ENCODE data around the gene KRT8.
A peak's percentile ranks its signal among the peaks of the same experiment; 100 is the strongest.
"Not testable (repeated sequence)": the region's sequence is repeated elsewhere in the genome, so short reads cannot be mapped to it uniquely, and the experiment has no call there.

KRT8 gene

GRCh38 chr12:52900166-52900895 is 4.5 kb downstream of the KRT8 start:
- no peaks in the 10 kb centered on the region for H3K9me3 Mint-ChIP-seq
- no peak overlapping the region for H3K27ac Mint-ChIP-seq
- H3K4me3 Mint-ChIP-seq = no peak overlapping the region
- H3K4me1 Mint-ChIP-seq = peaks cover 9% of the 10 kb centered on the region
- H3K27me3 Mint-ChIP-seq = peaks cover 3% of the 10 kb centered on the region
- no peak for DNase-seq
- no peak for ATAC-seq
- H3K36me3 Mint-ChIP-seq (ENCODE audit: low read depth) = no peaks in the 10 kb centered on the region

GRCh38 chr12:52899338-52900035 is 5.4 kb downstream of the KRT8 start:
- H3K4me3 Mint-ChIP-seq = no peak overlapping the region
- H3K4me1 Mint-ChIP-seq = peaks cover 9% of the 10 kb centered on the region
- no peaks in the 10 kb centered on the region for H3K9me3 Mint-ChIP-seq
- peaks cover 3% of the 10 kb centered on the region for H3K27me3 Mint-ChIP-seq
- no peak overlapping the region for H3K27ac Mint-ChIP-seq
- ATAC-seq (no peak), DNase-seq (no peak)
- no peaks in the 10 kb centered on the region for H3K36me3 Mint-ChIP-seq (ENCODE audit: low read depth)

GRCh38 chr12:52896190-52897100 is 8.4 kb downstream of the KRT8 start:
- Mint-ChIP-seq H3K36me3 (ENCODE audit: low read depth) (no peaks in the 10 kb centered on the region), H3K27ac (no peak overlapping the region), H3K27me3 (no peaks in the 10 kb centered on the region), H3K4me1 (no peaks in the 10 kb centered on the region), H3K9me3 (no peaks in the 10 kb centered on the region), H3K4me3 (no peak overlapping the region)
- ATAC-seq (peak; percentile 22), DNase-seq (no peak)

- Mint-ChIP-seq H3K4me3 (no peak overlapping the region), H3K9me3 (no peaks in the 10 kb centered on the region), H3K27ac (no peak overlapping the region), H3K36me3 (ENCODE audit: low read depth) (no peaks in the 10 kb centered on the region), H3K27me3 (no peaks in the 10 kb centered on the region), H3K4me1 (no peaks in the 10 kb centered on the region)
- DNase-seq = no peak
- peak; percentile 38 for ATAC-seq
These were observed 9.1 kb downstream of the KRT8 start for GRCh38 chr12:52895726-52896189.

DNA sequence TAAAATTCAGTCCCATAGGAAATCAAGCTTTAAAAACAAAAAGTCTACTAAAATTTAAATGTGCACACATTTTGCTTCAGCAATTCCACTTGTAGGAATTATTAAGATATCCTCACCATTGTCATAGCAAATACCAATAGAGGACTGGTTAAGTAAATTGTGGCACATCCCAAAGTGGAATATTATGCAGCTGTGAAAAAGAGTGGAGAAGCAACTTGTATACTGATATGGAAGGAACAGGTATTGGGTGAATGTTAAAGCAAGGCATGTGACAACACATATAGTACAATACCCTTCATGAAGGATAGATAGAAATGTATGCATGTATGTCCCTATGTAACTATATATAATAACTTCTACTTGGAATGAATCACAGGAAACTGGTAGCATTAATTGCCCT is 11.9 kb downstream of the KRT8 start:
- no peak for DNase-seq
- Mint-ChIP-seq H3K4me3 (no peak overlapping the region), H3K9me3 (no peaks in the 10 kb centered on the region), H3K4me1 (no peaks in the 10 kb centered on the region), H3K27ac (no peak overlapping the region), H3K27me3 (no peaks in the 10 kb centered on the region), H3K36me3 (ENCODE audit: low read depth) (no peaks in the 10 kb centered on the region)
- ATAC-seq = no peak

DNA sequence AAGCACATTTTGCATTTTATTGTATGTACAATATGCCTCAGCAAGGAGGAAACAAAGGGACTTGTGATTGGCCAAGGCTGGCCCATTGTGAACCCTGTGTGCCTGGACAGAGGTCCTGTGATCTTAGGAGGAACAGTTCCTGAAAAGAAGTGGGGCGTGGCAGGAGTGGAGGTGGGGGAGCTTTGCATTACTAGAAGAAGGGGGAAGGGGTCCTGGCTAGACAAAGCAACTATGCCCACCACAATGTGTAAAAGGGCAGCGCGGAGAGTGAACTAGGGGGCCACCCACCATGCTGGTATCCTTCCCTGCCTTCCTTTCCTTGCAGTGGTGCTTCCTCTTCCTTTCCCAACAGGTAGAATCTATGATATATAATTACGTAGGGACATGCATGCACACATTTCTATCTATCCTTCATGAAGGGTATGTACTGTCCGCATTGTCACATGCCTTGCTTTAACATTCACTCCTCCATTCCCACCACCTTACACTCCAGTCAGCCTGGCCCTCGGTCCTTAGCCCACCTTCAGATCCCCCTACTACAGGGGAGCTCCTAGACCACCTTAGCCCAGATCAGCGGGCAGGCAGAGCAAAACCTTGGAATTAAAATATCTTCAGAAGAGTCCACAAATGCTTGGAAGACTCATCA is 12.5 kb downstream of the KRT8 start:
- Mint-ChIP-seq H3K27me3 (no peaks in the 10 kb centered on the region), H3K27ac (no peak overlapping the region), H3K9me3 (no peaks in the 10 kb centered on the region), H3K4me3 (no peak overlapping the region), H3K36me3 (ENCODE audit: low read depth) (no peaks in the 10 kb centered on the region), H3K4me1 (no peaks in the 10 kb centered on the region)
- ATAC-seq (no peak), DNase-seq (no peak)

DNA sequence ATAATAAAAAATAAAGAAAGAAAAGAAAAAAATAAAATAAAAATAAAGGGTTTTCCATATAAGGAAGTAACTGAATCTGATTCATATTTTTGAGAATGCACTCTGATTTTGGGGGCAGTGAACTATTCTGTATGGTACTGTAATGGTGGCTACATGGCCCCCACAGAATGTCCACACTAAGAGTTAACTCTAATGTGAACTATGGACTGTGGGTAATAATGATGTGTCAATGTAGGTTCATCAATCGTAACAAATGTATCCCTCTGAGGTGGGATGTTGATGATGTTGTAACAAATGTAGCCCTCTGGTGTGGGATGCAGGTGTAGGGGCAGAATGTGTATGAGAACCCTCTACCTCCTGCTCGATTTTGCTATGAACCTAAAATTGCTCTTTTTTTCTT is 13.8 kb downstream of the KRT8 start:
- Mint-ChIP-seq H3K4me1 (no peaks in the 10 kb centered on the region), H3K27ac (no peak overlapping the region), H3K9me3 (no peaks in the 10 kb centered on the region), H3K4me3 (no peak overlapping the region), H3K36me3 (ENCODE audit: low read depth) (no peaks in the 10 kb centered on the region), H3K27me3 (no peaks in the 10 kb centered on the region)
- DNase-seq = no peak
- ATAC-seq = no peak

GRCh38 chr12:52890417-52890816 is 14.5 kb downstream of the KRT8 start:
- no peak for DNase-seq
- Mint-ChIP-seq H3K4me1 (no peaks in the 10 kb centered on the region), H3K36me3 (ENCODE audit: low read depth) (no peaks in the 10 kb centered on the region), H3K9me3 (no peaks in the 10 kb centered on the region), H3K4me3 (no peak overlapping the region), H3K27ac (no peak overlapping the region), H3K27me3 (no peaks in the 10 kb centered on the region)
- no peak for ATAC-seq

DNA sequence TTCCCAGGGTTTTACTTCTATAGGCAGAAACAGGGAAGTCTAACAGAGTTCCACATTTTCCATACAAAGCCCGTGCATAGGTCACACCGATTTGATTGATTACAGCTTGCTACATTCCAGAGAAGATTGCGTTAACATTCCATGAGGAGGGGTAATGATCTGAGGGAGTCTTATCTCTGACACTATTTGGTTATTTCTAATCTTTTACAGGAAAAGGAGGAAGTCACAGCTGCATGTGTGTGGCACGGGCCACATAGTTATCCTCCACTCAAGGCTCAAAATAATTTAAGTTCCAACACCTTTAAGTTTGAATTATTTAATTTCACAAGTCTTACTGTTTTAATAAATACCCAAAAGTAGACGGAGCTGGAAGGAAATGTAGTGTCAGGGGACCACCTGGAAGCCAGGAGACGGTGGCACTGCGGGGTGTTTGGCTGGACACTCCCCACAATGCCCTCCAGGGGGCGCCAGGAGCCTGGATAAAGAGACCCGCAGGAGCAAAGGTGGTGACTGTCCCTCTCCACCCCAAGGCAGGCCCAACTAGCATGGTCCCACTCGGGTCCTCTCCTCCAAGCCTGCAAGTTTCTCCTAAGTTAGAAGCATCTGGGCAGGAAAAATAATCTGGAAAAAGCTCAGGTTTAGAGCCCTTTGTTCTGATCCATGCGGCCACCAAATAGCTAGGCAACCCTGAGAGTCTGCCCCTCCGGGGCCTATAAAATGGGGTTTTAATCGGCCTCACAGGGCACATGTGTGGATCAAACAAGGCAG is 20.2 kb downstream of the KRT8 start:
- Mint-ChIP-seq H3K36me3 (ENCODE audit: low read depth) (no peaks in the 10 kb centered on the region), H3K27ac (no peak overlapping the region), H3K4me1 (peaks cover 5% of the 10 kb centered on the region), H3K4me3 (no peak overlapping the region), H3K9me3 (no peaks in the 10 kb centered on the region), H3K27me3 (peaks cover 7% of the 10 kb centered on the region)
- ATAC-seq = peak; percentile 81
- DNase-seq = peak; percentile 88

DNA sequence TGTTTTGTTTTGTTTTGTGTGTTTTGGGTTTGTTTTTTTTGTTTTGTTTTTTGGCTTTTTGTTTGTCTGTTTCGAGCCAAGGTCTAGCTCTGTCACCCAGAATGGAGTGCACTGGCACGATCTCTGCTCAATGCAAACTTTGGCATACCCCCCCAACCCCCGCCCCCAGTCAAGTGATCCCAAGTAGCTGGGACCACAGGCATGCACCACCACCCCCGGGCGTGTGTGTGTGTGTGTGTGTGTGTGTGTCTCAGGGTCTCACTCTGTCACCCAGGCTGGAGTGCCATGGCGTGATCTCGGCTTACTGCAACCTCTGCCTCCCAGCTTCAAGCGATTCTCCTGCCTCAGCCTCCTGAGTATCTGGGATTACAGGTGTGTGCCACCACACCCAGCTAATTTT is 24.4 kb downstream of the KRT8 start:
- not testable (repeated sequence) for DNase-seq; H3K27ac Mint-ChIP-seq; ATAC-seq; H3K36me3 Mint-ChIP-seq (ENCODE audit: low read depth); H3K9me3 Mint-ChIP-seq; H3K4me1 Mint-ChIP-seq; H3K4me3 Mint-ChIP-seq; H3K27me3 Mint-ChIP-seq

GRCh38 chr12:52879394-52880351 is 25.2 kb downstream of the KRT8 start:
- no peak overlapping the region for H3K27ac Mint-ChIP-seq
- peaks cover 9% of the 10 kb centered on the region for H3K4me1 Mint-ChIP-seq
- peak overlapping the region; percentile 67 for H3K4me3 Mint-ChIP-seq
- H3K9me3 Mint-ChIP-seq = no peaks in the 10 kb centered on the region
- H3K27me3 Mint-ChIP-seq = peaks cover 7% of the 10 kb centered on the region
- ATAC-seq (peak; percentile 93), DNase-seq (peak; percentile 75)
- no peaks in the 10 kb centered on the region for H3K36me3 Mint-ChIP-seq (ENCODE audit: low read depth)

GRCh38 chr12:52878507-52879393 is 26.1 kb downstream of the KRT8 start:
- Mint-ChIP-seq H3K4me1 (peaks cover 14% of the 10 kb centered on the region), H3K36me3 (ENCODE audit: low read depth) (no peaks in the 10 kb centered on the region), H3K27me3 (peaks cover 7% of the 10 kb centered on the region), H3K27ac (no peak overlapping the region), H3K9me3 (no peaks in the 10 kb centered on the region), H3K4me3 (no peak overlapping the region)
- ATAC-seq (no peak), DNase-seq (no peak)
